ENCODE results near the gene C10orf71.

DNA sequence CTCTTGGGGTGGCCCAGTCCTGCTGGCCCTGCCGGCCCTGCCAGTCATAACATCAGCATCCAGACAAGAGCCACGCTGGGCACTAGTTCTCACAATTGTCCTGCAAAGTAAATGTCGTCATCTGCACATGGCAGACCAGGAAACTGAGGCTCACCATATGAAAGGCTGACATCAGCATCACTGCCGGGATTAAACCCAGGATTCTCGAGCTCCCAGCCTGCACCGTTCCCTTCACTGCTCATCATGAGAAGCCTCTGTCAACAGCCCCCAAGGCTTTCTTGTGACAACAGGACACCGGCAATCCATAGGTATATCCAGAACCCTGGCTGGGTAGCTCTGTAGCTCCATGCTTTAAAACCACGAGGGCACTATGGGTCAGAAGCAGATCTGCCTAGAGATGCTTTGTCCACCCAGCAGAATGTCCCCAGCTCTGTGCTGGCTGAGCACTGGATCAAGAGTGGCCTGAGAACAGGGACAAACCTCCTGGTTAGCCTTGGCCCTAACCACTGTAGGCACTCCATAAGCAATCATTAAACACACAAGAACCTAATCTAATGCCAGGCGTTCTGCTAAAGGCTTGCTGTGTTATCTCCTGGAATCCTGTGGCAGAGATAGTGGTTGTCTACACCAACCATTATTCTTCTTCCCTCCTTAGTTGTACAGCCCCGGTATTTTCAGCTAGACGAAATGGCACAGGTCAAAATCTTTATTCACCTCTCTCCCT lies 41.2 kb upstream of the C10orf71 start:
- TF ChIP-seq EZH2 (IDR thresholded peaks at IDR 0.05; ENCODE audit: borderline replicate concordance, low read length), result no peak
- TF ChIP-seq CTCF (IDR thresholded peaks at IDR 0.05; ENCODE audit: low read length), result no peak

Measured in OCI-LY1 (cell line).